MM.1S (cell line): Measurements from ENCODE around the gene NMNAT2.

Experiments
- DNase-seq: peaks from one replicate; pipeline ENCODE4 v3.0.0-alpha.2; 2015
- H2AFZ ChIP-seq: fragments of 300-600 bp; sonication (generic); 2 replicates; pipeline ENCODE4 v1.6.0; 2016; ENCODE audit warnings: antibody characterized with exemption, low read length
- H3F3A ChIP-seq: fragments of 300-600 bp; sonication (generic); 2 replicates; pipeline ENCODE4 v1.6.1; 2016; ENCODE audit warnings: mild to moderate bottlenecking, antibody characterized with exemption, low read length, moderate library complexity, mixed read lengths; ENCODE audit not compliant: insufficient read depth
- H3K27ac ChIP-seq: fragments of 300-600 bp; sonication (generic); 2 replicates; pipeline ENCODE4 v1.5.1; 2016; ENCODE audit warnings: mild to moderate bottlenecking, low read length
- H3K27me3 ChIP-seq: fragments of 300-600 bp; sonication (generic); replicated peaks from 2 replicates; pipeline ENCODE4 v1.6.0; 2016; ENCODE audit warnings: low read length; ENCODE audit not compliant: insufficient read depth
- H3K36me3 ChIP-seq: fragments of 300-600 bp; sonication (generic); replicated peaks from 2 replicates; pipeline ENCODE4 v1.6.1; 2016; ENCODE audit warnings: mild to moderate bottlenecking, low read length, mixed read lengths; ENCODE audit not compliant: insufficient read depth
- H3K4me1 ChIP-seq: fragments of 300-600 bp; sonication (generic); 2 replicates; pipeline ENCODE4 v1.6.1; 2016; ENCODE audit warnings: low read length, mixed read lengths
- H3K4me2 ChIP-seq: fragments of 300-600 bp; sonication (generic); 2 replicates; pipeline ENCODE4 v1.6.0; 2016; ENCODE audit warnings: low read depth, low read length
- H3K4me3 ChIP-seq: fragments of 300-600 bp; sonication (generic); 2 replicates; pipeline ENCODE4 v1.5.1; 2016; ENCODE audit warnings: low read length, mixed read lengths
- H3K79me2 ChIP-seq: fragments of 300-600 bp; sonication (generic); 2 replicates; pipeline ENCODE4 v1.6.1; 2016; ENCODE audit warnings: mixed run types, low read length, mixed read lengths
- H3K9ac ChIP-seq: fragments of 300-600 bp; sonication (generic); 2 replicates; pipeline ENCODE4 v1.6.1; 2016; ENCODE audit warnings: low read length, mixed read lengths
- H3K9me2 ChIP-seq: fragments of 300-600 bp; sonication (generic); replicated peaks from 2 replicates; pipeline ENCODE4 v1.6.1; 2016; ENCODE audit warnings: mild to moderate bottlenecking, low read length, mixed read lengths; ENCODE audit not compliant: insufficient read depth
- H3K9me3 ChIP-seq: fragments of 300-600 bp; sonication (generic); replicated peaks from 2 replicates; pipeline ENCODE4 v1.6.1; 2016; ENCODE audit warnings: mild to moderate bottlenecking, low read length, mixed read lengths; ENCODE audit not compliant: insufficient read depth
- H4K20me1 ChIP-seq: fragments of 300-600 bp; sonication (generic); 2 replicates; pipeline ENCODE4 v1.6.1; 2016; ENCODE audit warnings: mild to moderate bottlenecking, low read length, moderate library complexity, mixed read lengths; ENCODE audit not compliant: insufficient read depth
- EZH2 ChIP-seq: fragments of 300-600 bp; sonication (generic); optimal IDR thresholded peaks from 2 replicates; pipeline ENCODE3; 2017; ENCODE audit warnings: low read depth, mild to moderate bottlenecking, antibody characterized with exemption, low read length, mixed read lengths

The NMNAT2 gene

GRCh38 chr1:183198463-183198862 lies 219.7 kb downstream of the NMNAT2 start:
- Histone ChIP-seq H3K4me3 (no peak overlapping the region), H3K9me2 (no peaks in the 10 kb centered on the region), H3F3A (peaks cover 19% of the 10 kb centered on the region), H3K9ac (no peak overlapping the region), H3K4me1 (peaks cover 18% of the 10 kb centered on the region), H3K27ac (no peak overlapping the region), H3K36me3 (no peaks in the 10 kb centered on the region), H3K79me2 (no peaks in the 10 kb centered on the region), H3K27me3 (no peaks in the 10 kb centered on the region), H4K20me1 (no peaks in the 10 kb centered on the region), H2AFZ (no peak overlapping the region), H3K9me3 (no peaks in the 10 kb centered on the region), H3K4me2 (no peak overlapping the region)
- DNase-seq, result no peak
- no peak for TF ChIP-seq EZH2
